ENCODE measurements around the gene SYNPR. TPM values are rescaled to one million over a fixed set of nuclear protein-coding genes. Genes with fewer than 3 reads are reported as not detected.

SYNPR gene
- total RNA-seq, 1 experiment from 2014 or later, result not detected

GRCh38 chr3:63595221-63595620 lies 317.1 kb downstream of the SYNPR start:
- Histone ChIP-seq H3K9me3 (no peaks in the 10 kb centered on the region), H3K4me3 (ENCODE audit: low read depth, low read length) (no peak overlapping the region), H3K27me3 (replicated peaks; ENCODE audit: control insufficient read depth, insufficient read depth, low read length) (no peaks in the 10 kb centered on the region), H3K36me3 (ENCODE audit: control insufficient read depth, insufficient read depth, low read length) (no peaks in the 10 kb centered on the region), H3K4me1 (no peaks in the 10 kb centered on the region)
- no peak for DNase-seq
- ChIA-PET CTCF (no interaction called here), POLR2A (no interaction called here)
- no peak overlapping the region for H3K4me3 Mint-ChIP-seq (ENCODE audit: unreplicated experiment)
- no peaks in the 10 kb centered on the region for H3K36me3 Mint-ChIP-seq (ENCODE audit: insufficient read depth, unreplicated experiment)
- no peak overlapping the region for H3K27ac Mint-ChIP-seq (ENCODE audit: unreplicated experiment)
- H3K9me3 Mint-ChIP-seq (ENCODE audit: unreplicated experiment), result no peaks in the 10 kb centered on the region
- BruUV-seq (replicated peaks), result no TSS peak
- H3K27me3 Mint-ChIP-seq (ENCODE audit: insufficient read depth, unreplicated experiment), result no peaks in the 10 kb centered on the region
- no peak for TF ChIP-seq CTCF (IDR thresholded peaks at IDR 0.05; ENCODE audit: insufficient read depth in 1 of 2, low read depth in 1 of 2, low read length in 1 of 2, severe bottlenecking in 1 of 2, unreplicated experiment in 1 of 2)
- H3K4me1 Mint-ChIP-seq (ENCODE audit: low read depth, unreplicated experiment), result no peaks in the 10 kb centered on the region
- intact Hi-C loops (cut with micrococcal nuclease; ENCODE audit: unreplicated experiment), result no loop called here

GRCh38 chr3:63597019-63597418 lies 318.9 kb downstream of the SYNPR start:
- ChIA-PET CTCF (no interaction called here), POLR2A (no interaction called here)
- H3K36me3 ChIP-seq (ENCODE audit: control insufficient read depth, insufficient read depth, low read length), result no peaks in the 10 kb centered on the region
- BruUV-seq (replicated peaks), result no TSS peak
- TF ChIP-seq CTCF (IDR thresholded peaks at IDR 0.05; ENCODE audit: insufficient read depth in 1 of 2, low read depth in 1 of 2, low read length in 1 of 2, severe bottlenecking in 1 of 2, unreplicated experiment in 1 of 2), result no peak
- DNase-seq, result no peak
- no peak overlapping the region for H3K4me3 ChIP-seq (ENCODE audit: low read depth, low read length)
- no peaks in the 10 kb centered on the region for H3K9me3 ChIP-seq
- H3K27me3 Mint-ChIP-seq (ENCODE audit: insufficient read depth, unreplicated experiment), result no peaks in the 10 kb centered on the region
- no peak overlapping the region for H3K27ac Mint-ChIP-seq (ENCODE audit: unreplicated experiment)
- intact Hi-C loops (cut with micrococcal nuclease; ENCODE audit: unreplicated experiment), result no loop called here
- H3K4me3 Mint-ChIP-seq (ENCODE audit: unreplicated experiment), result no peak overlapping the region
- H3K9me3 Mint-ChIP-seq (ENCODE audit: unreplicated experiment), result no peaks in the 10 kb centered on the region
- H3K4me1 Mint-ChIP-seq (ENCODE audit: low read depth, unreplicated experiment), result no peaks in the 10 kb centered on the region
- no peaks in the 10 kb centered on the region for H3K4me1 ChIP-seq
- no peaks in the 10 kb centered on the region for H3K27me3 ChIP-seq (replicated peaks; ENCODE audit: control insufficient read depth, insufficient read depth, low read length)
- no peaks in the 10 kb centered on the region for H3K36me3 Mint-ChIP-seq (ENCODE audit: insufficient read depth, unreplicated experiment)

- no peak overlapping the region for H3K4me3 ChIP-seq (ENCODE audit: low read depth, low read length)
- Mint-ChIP-seq H3K36me3 (ENCODE audit: insufficient read depth, unreplicated experiment) (no peaks in the 10 kb centered on the region), H3K27ac (ENCODE audit: unreplicated experiment) (no peak overlapping the region), H3K27me3 (ENCODE audit: insufficient read depth, unreplicated experiment) (no peaks in the 10 kb centered on the region), H3K4me3 (ENCODE audit: unreplicated experiment) (no peak overlapping the region), H3K9me3 (ENCODE audit: unreplicated experiment) (no peaks in the 10 kb centered on the region), H3K4me1 (ENCODE audit: low read depth, unreplicated experiment) (no peaks in the 10 kb centered on the region)
- no peaks in the 10 kb centered on the region for H3K36me3 ChIP-seq (ENCODE audit: control insufficient read depth, insufficient read depth, low read length)
- POLR2A ChIA-PET, result no interaction called here
- intact Hi-C loops (cut with micrococcal nuclease; ENCODE audit: unreplicated experiment), result no loop called here
- no peaks in the 10 kb centered on the region for H3K27me3 ChIP-seq (replicated peaks; ENCODE audit: control insufficient read depth, insufficient read depth, low read length)
- no peaks in the 10 kb centered on the region for H3K9me3 ChIP-seq
- no TSS peak for BruUV-seq (replicated peaks)
- CTCF ChIA-PET, result no interaction called here
- no peak for DNase-seq
- peaks cover 6% of the 10 kb centered on the region; the same call in 1 of the 2 replicates for H3K4me1 ChIP-seq
- no peak for TF ChIP-seq CTCF (IDR thresholded peaks at IDR 0.05; ENCODE audit: insufficient read depth in 1 of 2, low read depth in 1 of 2, low read length in 1 of 2, severe bottlenecking in 1 of 2, unreplicated experiment in 1 of 2)
These were observed 329.6 kb downstream of the SYNPR start for GRCh38 chr3:63607716-63608115.
